ENCODE results near the gene NFKBIE.

NFKBIE gene

GRCh38 chr6:44272999-44273566, 7.7 kb upstream of the NFKBIE start:
- H3K4me2 ChIP-seq = no peak overlapping the region
- no peak overlapping the region for H3K27ac ChIP-seq
- TF ChIP-seq CTCF (conservative IDR thresholded peaks at IDR 0.05; ENCODE audit: low read depth, low read length) = no peak
- no peaks in the 10 kb centered on the region for H4K20me1 ChIP-seq (ENCODE audit: insufficient read depth)
- H2AFZ ChIP-seq (ENCODE audit: low read depth) = no peak overlapping the region
- H3K9ac ChIP-seq = no peak overlapping the region
- H3K79me2 ChIP-seq (ENCODE audit: insufficient read depth, low read depth) = no peaks in the 10 kb centered on the region
- no peak overlapping the region for H3K4me3 ChIP-seq (IDR thresholded peaks at IDR 0.05; ENCODE audit: insufficient read depth, low read depth, low read length)
- H3K4me1 ChIP-seq (ENCODE audit: low read depth, poor library complexity, severe bottlenecking) = no peaks in the 10 kb centered on the region
- H3K36me3 ChIP-seq (ENCODE audit: insufficient read depth) = no peaks in the 10 kb centered on the region
- peaks cover 50% of the 10 kb centered on the region for H3K27me3 ChIP-seq (ENCODE audit: insufficient read depth, low read depth)

- Histone ChIP-seq H3K4me3 (IDR thresholded peaks at IDR 0.05; ENCODE audit: insufficient read depth, low read depth, low read length) (no peak overlapping the region), H3K4me2 (no peak overlapping the region), H4K20me1 (ENCODE audit: insufficient read depth) (no peaks in the 10 kb centered on the region), H3K79me2 (ENCODE audit: insufficient read depth, low read depth) (no peaks in the 10 kb centered on the region), H2AFZ (ENCODE audit: low read depth) (no peak overlapping the region), H3K27ac (no peak overlapping the region), H3K9ac (no peak overlapping the region), H3K36me3 (ENCODE audit: insufficient read depth) (no peaks in the 10 kb centered on the region), H3K4me1 (ENCODE audit: low read depth, poor library complexity, severe bottlenecking) (peaks cover 5% of the 10 kb centered on the region), H3K27me3 (ENCODE audit: insufficient read depth, low read depth) (peaks cover 46% of the 10 kb centered on the region)
- no peak for TF ChIP-seq CTCF (conservative IDR thresholded peaks at IDR 0.05; ENCODE audit: low read depth, low read length)
Measured at GRCh38 chr6:44272529-44272928, 7.2 kb upstream of the NFKBIE start.

GRCh38 chr6:44271914-44272313, 6.6 kb upstream of the NFKBIE start:
- no peak overlapping the region for H3K4me3 ChIP-seq (IDR thresholded peaks at IDR 0.05; ENCODE audit: insufficient read depth, low read depth, low read length)

GRCh38 chr6:44271406-44271723, 6.0 kb upstream of the NFKBIE start:
- TF ChIP-seq CTCF (conservative IDR thresholded peaks at IDR 0.05; ENCODE audit: low read depth, low read length) = no peak
- H3K9ac ChIP-seq = no peak overlapping the region
- no peaks in the 10 kb centered on the region for H3K79me2 ChIP-seq (ENCODE audit: insufficient read depth, low read depth)
- H3K4me2 ChIP-seq = no peak overlapping the region
- H3K36me3 ChIP-seq (ENCODE audit: insufficient read depth) = no peaks in the 10 kb centered on the region
- H3K27ac ChIP-seq = no peak overlapping the region
- H2AFZ ChIP-seq (ENCODE audit: low read depth) = no peak overlapping the region
- peaks cover 40% of the 10 kb centered on the region for H3K27me3 ChIP-seq (ENCODE audit: insufficient read depth, low read depth)
- H4K20me1 ChIP-seq (ENCODE audit: insufficient read depth) = no peaks in the 10 kb centered on the region
- H3K4me3 ChIP-seq (IDR thresholded peaks at IDR 0.05; ENCODE audit: insufficient read depth, low read depth, low read length) = no peak overlapping the region
- H3K4me1 ChIP-seq (ENCODE audit: low read depth, poor library complexity, severe bottlenecking) = peaks cover 15% of the 10 kb centered on the region

More at GRCh38 chr6:44271914-44272313, 6.6 kb upstream of the NFKBIE start:
- no peaks in the 10 kb centered on the region for H4K20me1 ChIP-seq (ENCODE audit: insufficient read depth)
- H3K79me2 ChIP-seq (ENCODE audit: insufficient read depth, low read depth) = no peaks in the 10 kb centered on the region
- no peak for TF ChIP-seq CTCF (conservative IDR thresholded peaks at IDR 0.05; ENCODE audit: low read depth, low read length)
- no peak overlapping the region for H2AFZ ChIP-seq (ENCODE audit: low read depth)
- H3K4me1 ChIP-seq (ENCODE audit: low read depth, poor library complexity, severe bottlenecking) = peaks cover 10% of the 10 kb centered on the region
- H3K27me3 ChIP-seq (ENCODE audit: insufficient read depth, low read depth) = peaks cover 40% of the 10 kb centered on the region
- no peak overlapping the region for H3K9ac ChIP-seq
- no peaks in the 10 kb centered on the region for H3K36me3 ChIP-seq (ENCODE audit: insufficient read depth)
- no peak overlapping the region for H3K4me2 ChIP-seq
- no peak overlapping the region for H3K27ac ChIP-seq
